Ammon's horn (tissue), 1 donor: ENCODE results near the gene DDX24.
"Not testable (repeated sequence)": the region's sequence is repeated elsewhere in the genome, so short reads cannot be mapped to it uniquely, and the experiment has no call there.

Source experiments
- DNase-seq: peaks from one replicate; pipeline ENCODE4 v3.0.0-alpha.2; 2016; ENCODE audit warnings: low spot score

Gene DDX24

DNA sequence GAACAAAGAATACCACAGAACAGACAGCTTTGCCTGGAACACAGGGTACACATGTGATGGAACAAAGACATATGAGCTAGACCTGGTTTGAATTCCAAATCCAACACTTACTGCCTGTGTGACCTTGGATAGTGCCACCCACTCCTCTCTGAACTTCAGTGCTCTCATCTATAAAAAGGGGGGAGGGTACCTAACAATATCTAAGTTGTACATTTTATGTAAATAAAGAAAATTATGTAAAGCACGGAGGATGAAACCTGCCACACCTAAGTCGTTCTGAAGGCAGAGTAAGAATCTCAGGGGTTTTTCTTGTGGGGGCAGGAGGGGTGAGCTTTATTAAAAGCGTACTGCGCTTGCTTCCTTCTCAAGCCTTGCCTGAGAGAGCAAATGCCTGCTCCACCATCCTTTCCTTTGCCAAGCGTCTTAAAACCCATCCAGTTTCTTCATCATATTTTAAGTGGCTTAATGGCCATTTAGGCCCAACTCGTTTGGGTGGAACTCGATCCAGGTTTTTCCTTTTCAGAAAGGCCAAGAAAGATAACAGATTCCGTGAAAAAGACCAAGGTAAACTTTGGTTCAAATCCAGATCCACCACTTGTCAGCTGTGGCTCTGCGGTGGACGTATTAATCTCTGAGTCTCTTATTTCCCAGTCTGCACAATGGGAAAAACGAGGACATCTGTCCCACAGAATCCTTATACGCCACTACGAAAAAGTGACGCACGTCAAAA, 946 bp downstream of the DDX24 start:
- no peak for DNase-seq

DNA sequence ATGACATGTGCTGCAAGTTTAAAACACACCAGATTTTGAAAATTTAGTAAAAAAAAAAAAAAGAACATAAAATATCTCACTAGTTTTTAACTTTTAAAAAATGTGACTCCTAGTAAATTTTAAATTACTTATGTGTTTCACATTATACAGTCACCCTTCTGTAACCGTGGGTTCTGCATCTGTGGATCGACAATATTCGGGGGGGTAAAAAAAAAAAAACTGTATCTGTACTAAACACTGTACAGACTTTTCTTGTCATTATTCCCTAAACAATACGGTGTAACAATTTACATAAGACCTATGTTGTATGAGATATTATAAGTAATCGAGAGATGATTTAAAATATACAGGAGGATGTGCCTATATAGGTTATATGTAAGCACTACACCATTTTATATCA, 3.2 kb downstream of the DDX24 start:
- no peak for DNase-seq

DNA sequence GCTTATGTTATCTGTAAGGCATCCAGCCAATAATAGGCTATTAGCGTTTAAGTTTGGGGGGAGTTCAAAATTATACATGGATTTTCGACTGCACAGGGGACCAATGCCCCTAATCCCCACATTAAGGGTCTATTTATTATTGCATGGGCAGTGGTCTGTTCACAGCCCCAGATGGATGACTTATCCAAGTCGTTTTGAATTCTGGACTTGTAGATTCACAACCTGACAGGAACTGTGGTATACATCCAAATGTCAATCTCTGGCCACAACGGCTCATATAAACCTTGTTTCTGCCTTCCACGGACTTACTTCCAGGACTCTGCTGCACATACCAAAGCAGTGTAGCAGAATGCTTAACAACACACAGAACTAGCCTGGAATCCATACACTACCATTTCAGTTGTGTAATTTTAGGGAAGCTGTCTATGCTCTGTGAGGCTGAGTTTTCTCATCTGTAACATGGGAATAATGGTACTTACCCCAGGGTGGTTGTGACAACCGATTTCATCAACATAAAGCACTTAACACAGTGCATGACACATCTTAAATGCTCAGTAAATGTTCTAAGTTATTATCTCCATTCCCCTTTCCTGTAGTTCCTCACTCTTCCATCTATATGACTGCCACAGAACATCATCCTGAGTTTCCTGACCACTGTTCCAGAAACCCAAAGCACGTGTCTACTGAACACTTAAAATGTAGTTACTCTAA, 3.7 kb downstream of the DDX24 start:
- no peak for DNase-seq

DNA sequence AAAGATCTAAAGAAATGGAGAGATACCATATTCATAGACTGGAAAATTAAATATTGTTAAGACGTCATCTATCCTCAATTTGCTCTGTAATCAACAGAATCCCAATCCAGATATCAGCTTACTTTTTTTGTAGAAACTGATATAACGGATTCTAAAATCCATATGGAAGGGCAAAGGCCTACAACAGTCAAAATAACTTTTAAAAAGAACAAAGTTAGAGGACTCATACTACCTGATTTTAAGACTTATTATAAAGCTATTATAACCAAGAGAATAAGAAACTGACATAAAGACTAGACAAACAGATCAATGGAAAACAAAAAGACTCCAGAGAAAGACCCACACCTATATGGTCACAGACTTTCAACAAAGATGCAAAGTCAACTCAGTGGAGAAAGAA, 6.0 kb downstream of the DDX24 start:
- no peak for DNase-seq

DNA sequence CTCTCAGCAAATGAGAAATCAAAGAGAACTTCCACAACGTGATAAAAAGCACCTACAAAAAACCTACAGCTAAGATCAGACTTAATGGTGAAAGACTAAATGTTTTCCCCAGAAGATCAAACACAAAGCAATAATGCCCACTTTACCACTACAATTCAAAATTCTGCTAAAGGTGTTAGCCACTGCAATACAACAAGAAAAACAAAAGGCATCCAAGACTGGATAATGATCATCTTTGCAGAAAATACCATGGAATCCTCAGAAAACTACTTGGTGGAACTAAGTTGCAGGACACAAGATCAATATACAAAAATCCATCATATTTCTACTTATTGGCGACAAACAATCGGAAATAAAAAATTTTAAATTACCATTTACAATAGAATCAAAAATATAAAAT, 6.5 kb downstream of the DDX24 start:
- DNase-seq, result no peak

DNA sequence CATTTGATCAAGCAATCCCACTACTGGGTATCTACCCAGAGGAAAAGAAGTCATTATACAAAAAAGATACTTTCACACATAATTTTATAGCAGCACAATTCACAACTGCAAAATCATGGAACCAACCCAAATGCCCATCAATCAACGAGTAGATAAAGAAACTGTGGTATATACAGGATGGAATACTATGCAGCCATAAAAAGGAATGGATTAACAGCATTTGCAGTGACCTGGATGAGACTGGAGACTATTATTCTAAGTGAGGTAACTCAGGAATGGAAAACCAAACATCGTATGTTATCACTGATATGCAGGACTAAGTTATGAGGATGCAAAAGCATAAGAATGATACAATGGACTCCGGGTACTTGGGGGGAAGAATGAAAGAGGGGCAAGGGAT, 8.9 kb downstream of the DDX24 start:
- DNase-seq, result not testable (repeated sequence)

DNA sequence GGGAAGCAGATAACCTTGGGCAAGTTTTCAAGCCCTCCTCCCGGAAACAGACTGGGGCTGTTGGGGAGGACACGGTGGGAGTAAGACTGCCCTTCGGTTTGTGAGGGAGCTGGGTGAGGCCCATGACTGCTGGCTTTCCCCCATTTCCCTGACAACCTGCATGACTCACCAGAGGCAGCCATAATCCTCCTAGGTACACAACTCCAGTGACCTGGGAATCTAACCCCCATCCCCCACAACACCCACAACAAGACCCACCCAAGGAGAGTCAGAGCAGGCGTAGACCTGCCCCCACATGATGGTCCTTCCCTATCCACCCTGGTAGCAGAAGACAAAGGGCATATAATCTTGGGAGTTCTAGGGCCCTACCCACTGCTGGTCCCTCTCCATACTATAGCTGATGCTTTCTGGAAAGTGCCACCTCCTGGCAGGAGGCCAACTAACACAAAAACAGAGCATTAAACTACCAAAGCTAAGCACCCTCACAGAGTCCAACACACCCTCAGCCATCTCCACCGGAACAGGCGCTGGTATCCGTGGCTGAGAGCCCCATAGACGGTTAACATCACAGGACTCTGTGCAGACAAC, 14.8 kb downstream of the DDX24 start:
- no peak for DNase-seq

DNA sequence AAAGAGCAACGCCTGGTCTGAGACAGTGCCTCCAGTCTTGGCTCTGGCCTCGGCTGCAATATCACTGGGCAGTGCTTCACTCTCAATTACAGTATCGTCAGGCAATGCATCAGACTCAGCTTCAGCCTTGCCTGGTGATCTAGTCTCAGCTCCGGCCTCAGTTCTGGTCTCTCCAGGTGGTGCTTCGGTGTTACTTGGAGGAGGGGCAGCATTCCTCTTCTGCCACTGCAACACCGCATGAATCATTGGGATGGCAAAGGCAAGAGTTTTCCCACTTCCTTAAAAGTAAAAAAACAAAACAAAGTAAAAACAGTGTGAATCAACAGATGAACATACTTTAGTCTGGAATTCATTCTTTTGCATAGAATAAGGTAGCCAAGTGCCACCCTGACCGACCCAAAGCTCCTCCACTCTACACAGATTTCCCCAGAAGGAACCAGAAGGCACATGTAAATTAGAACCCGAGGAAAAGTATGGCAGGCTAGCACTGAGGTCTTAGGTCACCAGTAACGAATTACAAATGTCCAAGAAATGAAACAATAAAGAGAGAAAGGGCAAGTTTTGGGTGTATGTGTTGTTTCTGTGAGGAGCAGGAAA, 18.6 kb downstream of the DDX24 start:
- DNase-seq, result no peak

DNA sequence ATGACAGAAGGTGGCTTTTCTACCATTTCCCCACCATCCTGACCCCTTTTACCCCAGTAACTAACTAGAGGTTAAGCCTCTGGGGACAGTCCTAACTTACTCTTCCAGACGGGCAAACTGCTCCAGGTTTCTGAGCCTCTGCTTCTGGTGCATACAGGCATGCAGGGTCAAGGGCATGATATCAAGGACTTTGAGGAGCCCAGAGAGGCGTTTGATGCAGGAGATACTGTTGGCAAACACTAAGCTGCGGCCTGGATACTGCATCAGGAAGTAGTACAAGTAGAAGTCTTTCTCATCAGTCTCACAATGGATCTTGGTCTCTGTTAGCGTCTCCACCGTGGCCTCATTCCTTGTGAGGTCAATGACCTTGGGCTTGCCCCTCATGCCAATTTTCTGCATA, 21.0 kb downstream of the DDX24 start:
- peak; percentile 1 for DNase-seq

DNA sequence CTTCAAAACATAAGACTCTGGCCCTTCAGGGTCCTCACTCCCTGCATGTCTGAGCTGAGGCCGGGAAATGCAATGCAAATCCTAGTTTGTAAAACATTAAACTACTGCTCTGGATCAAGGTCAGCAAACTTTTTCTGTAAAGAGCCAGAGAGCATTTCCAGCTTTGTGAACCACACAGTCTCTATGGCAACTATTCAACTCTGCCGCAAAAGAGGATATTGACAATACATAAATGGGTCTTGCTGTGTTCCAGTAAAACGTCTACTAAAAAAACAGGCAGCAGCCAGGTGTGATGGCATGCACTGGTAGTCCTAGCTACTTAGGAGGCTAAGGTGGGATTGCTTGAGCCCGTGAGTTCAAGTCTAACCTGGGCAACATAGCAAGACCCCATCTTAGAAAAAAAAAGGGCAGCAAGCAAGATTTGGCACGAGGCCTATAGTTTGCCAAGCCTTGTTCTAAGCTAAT, 22.3 kb downstream of the DDX24 start:
- peak; percentile 4 for DNase-seq

DNA sequence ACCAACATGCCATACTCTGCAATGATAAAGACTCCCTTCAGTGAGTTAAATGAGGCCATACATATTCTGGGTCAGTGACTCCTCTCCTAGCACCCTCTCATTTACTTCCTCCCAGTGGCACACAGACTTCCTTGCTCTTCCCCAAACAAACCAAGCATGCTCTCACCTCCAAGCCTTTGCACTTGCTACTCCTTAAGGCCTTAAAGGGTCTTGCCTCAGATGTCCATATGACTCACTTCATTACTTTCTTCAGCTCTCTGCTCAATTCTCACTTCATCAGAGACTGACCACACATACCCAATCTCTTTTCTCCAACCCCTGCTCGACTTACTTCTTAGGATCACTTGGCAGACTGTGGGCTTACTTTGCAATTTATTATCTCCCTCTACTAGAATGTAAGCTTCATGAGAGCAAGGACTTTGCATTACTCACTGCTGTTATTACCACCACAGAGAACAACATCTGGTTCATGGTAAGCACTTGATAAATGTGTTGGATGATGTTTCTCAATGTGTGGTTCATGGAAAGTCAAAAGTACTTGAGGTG, 22.8 kb downstream of the DDX24 start:
- no peak for DNase-seq

DNA sequence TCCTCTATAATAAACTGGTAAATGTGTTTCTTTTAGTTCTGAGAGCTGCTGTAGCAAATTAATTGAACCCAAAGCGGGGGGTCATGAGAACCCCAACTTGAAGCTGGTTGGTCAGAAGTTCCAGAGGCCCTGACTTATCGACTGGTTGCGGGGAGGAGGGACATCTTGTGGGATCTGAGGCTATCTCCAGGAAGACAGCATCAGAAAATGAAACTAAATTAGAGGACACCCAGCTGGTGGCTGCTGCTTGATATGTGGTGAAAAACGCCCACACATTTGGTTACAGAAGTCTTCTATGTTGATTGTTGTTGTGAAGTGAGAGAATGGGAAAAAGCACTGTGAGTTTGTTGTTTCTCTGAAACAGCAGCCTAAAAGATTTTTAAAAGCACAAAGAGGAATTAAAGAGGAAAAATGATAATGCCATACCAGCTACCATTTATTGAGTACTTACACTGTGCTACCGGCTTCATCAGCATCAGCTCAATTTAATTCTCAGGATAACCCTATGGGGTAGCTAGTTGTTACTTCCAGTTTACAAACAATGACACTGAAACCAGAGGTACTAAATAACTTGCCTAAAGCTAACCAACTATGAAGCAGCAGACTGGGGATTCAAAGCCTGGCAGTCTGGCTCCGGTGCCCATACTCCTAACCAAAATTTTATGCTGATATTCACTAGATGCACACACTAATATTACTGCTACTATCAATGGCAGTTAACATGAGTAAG, 24.3 kb downstream of the DDX24 start:
- peak; percentile 9 for DNase-seq

DNA sequence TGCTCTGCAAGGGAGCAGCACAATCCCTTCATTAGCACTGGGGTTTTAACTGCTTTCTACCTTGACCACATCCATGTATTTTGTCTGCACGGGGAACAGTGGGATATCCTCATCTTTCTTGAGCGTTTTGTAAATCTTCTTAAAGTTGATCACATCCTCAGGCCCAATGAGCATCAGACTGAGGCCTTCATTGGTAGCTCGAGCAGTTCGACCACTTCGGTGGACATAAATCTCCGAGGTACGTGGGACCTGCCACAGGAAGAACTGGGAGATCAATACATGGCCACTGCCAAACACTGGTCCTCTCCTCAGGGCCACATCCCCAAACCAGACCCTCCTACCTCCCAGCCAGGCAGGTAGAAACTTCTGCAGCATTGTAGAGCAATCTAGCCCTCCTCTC, 26.1 kb downstream of the DDX24 start:
- peak; percentile 1 for DNase-seq

DNA sequence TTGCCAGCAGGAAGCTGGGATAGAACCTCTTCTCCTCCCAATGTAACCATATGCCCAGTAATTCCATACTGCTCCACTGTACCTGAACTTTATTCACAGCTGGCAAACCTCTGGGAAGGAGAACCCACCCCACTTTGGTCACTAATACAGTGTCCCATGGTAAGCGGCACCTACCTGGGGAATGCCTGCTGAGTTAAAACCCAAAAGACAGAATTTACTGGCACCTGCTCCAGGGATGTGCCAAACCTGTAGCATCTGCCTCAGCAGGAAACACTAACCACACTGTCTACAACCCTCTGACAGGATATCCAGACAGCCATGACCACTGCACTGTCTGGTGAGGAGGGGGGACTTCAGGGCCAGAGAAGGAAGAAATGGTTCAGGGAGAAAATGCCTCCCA, 26.6 kb downstream of the DDX24 start:
- peak; percentile 1 for DNase-seq

DNA sequence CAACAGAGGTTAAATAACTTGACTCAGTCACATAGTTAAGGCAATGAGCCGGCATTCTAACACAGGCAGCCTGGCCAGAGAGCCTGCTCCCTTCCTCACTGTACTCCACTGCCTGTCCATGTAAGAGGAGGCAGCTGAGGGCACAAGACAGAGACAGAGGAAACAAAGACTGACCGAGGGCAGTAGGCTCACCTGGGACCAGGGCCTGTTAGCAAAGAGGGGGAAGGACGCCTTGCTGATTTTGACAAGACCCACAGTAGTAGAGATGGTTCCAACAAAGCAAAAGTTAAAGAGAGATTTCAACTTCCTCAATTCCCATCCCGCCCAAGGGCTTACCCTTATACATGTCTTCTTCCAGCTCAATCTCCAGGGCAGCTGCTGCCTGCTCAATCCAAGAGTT, 28.3 kb downstream of the DDX24 start:
- DNase-seq, result peak; percentile 0

DNA sequence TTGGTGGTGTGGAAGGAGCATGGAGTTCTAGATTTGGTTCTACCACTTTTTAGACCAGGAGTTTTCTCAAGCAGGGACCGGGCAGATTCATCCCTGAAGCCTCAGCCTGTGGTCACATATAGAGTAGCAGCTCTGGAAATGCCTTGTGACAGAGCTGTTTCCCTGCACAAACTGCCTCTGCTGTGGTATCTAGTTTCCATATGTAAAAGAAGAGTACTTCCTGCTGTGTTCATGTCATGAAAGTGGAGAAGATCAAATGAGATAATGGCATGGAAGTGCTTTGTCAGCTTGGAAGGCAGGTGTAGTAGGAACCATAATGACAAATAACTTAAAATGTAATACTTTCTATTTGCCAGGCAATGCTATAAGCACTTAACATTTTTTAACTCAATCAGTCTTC, 28.8 kb downstream of the DDX24 start:
- DNase-seq, result peak; percentile 0

DNA sequence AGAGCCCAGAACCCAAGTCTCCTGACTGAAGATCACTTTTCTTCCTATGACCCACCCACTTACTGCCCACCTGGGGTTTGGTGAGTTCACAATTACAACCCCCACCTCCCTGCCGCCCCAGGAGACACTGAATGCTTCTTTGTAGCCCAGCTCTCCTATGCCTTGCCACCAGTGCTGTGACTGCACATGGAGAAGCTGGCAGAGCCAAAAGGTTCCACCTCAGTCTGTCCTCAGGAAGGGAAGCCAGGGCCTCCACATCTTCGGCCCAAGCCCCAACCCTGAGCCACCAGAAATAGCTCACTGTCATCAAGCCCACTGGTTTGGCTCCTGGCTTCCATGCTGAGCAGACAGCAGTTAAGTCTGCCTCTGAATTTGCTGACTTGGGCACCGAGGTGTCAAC, 29.2 kb downstream of the DDX24 start:
- DNase-seq, result peak; percentile 1

DNA sequence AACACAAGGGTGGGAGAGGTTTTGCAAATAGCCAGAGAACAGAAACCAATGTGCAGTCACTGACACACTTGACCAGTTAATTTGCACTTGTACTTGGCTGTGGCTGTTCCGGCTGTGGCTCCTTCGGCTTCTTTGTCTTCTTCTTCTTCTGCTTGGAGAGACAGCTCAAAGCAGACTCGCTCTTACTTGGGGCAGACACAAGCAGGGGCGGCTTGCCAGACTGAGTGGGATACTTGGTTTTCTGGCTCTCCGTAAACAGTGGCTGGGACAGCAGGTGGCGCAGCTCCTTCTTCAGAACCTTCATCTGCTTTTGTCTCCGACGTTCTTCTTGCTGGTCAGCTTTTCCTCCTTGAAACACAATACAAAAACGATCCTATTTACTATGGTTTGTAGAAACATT, 29.9 kb downstream of the DDX24 start:
- DNase-seq, result peak; percentile 89

DNA sequence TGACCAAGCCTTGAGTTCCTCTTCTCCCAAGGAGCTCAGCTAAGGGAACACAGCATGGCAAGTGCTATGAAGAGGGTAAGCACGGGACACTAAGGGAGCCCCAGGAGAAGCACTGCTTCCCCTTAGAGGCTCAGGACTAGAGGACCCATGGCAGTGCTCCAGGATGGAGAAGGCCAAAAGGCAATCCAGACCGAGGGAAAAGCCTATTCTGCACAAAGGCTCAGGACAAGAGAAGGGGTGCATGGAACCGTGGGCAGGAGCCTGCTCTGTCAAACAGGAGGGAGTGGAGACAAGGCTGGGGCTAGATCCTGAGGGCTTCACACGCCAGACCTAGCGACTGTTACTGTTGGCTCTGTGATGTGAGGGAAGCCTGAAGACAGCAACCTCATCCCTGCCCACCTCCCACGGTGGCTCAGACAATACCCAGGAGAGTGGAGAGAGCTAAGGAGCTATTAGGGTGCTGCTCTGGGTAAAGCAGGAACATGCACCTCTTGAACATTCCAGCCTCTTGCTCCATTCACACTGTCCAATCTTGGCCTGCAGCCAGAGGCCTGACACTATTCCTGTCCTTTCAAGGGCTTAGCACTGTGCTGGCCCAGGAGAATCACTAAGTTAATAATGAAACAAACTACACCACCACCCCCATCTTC, 30.6 kb downstream of the DDX24 start:
- DNase-seq, result peak; percentile 4

DNA sequence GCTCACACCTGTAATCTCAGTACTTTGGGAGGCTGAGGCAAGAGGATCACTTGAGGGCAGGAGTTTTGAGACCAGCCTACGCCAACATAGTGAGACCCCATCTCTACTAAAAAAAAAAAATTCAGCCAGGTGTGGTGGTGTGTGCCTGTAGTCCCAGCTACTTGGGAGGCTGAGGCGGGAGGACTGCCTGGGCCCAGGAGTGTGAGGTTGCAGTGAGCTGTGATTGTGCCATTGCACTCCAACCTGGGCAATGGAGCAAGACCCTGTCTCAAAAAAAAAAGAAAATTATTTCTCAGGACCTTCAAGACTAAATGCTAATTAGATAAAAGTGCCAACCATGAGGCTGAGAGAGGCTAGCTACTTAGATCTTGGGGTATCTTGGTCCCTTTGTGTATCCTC, 31.4 kb downstream of the DDX24 start:
- DNase-seq, result no peak
